ENCODE results near the gene SLFNL1. TPM values are rescaled to one million over a fixed set of nuclear protein-coding genes. Genes with fewer than 3 reads are reported as not detected.

Gene SLFNL1
- total and polyA plus RNA-seq, 8 donors = 0.79 to 4.9 (median 1.0) TPM

DNA sequence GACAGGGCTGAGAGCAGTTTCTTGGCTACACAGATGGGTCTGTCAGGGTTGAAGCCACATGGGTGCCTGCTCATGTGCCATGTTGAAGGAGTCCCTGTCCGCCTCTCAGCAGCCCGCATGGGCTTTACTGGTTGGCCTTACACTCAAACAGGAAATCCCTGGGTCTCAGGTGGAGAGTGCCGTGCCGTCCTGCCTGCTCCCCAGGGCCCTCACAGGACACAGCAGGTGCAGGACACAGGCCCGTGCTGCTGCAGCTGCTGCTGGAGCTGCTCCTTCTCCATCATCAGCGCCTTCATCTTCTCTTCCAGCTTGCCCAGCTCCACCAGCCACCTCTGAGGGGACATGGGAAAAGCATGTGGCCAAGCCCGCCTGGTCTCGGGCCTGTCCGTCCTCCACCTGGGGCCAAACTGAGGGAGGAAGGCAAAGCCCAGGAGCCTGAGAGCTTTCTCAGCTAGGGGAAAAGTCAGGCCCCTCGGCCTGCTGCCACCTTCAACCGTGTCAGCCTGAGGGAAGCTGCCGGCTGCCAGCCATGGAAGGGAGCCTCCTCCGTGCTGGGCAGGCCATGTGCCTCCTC lies 5.5 kb downstream of the SLFNL1 start:
- Histone ChIP-seq H3K4me3 (no peak overlapping the region), H3K27ac (no peak overlapping the region), H3K27me3 (no peaks in the 10 kb centered on the region), H3K36me3 (peaks cover 1 to 65% of the 10 kb centered on the region in 2 donors), H3K4me1 (peaks cover 0 to 19% of the 10 kb centered on the region in 2 donors), H3K9me3 (no peaks in the 10 kb centered on the region)
- TF ChIP-seq, protein P1, sequence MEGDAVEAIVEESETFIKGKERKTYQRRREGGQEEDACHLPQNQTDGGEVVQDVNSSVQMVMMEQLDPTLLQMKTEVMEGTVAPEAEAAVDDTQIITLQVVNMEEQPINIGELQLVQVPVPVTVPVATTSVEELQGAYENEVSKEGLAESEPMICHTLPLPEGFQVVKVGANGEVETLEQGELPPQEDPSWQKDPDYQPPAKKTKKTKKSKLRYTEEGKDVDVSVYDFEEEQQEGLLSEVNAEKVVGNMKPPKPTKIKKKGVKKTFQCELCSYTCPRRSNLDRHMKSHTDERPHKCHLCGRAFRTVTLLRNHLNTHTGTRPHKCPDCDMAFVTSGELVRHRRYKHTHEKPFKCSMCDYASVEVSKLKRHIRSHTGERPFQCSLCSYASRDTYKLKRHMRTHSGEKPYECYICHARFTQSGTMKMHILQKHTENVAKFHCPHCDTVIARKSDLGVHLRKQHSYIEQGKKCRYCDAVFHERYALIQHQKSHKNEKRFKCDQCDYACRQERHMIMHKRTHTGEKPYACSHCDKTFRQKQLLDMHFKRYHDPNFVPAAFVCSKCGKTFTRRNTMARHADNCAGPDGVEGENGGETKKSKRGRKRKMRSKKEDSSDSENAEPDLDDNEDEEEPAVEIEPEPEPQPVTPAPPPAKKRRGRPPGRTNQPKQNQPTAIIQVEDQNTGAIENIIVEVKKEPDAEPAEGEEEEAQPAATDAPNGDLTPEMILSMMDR (IDR thresholded peaks at IDR 0.05) = no peak
- ATAC-seq (no peak), DNase-seq (no peak)
- intact Hi-C loops (cut with DNase I) = no loop called here

DNA sequence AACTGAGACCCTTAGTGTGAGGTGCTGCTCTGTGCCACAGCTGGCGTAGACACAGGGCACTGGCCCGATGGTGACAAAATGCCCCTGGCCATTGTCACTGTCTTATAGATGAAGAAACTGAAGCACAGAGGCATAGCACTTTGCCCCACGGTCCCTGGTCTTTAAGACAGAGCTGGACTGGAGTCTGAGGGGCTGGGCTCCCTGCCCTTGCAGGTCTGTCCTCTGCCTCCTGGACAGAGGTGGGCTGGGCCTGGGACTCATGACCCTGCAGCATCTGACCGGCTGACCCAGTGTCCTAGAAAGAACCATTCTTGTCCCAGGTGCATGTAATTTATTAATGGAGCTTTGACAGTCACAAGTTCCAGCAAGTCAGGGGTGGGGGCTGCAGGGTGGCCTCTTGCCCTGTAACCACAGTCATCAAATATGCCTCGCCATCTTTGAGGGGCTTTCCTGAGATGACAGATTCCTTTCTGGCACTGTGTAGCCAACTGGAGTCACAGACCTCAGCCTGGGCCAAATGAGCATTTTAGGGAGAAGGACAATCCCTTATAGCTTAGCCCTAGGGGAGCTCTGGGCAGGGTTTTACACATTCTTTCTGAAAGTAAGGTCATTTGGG lies 6.1 kb downstream of the SLFNL1 start:
- DNase-seq (no peak), ATAC-seq (no peak)
- TF ChIP-seq, protein P1 (IDR thresholded peaks at IDR 0.05) = no peak
- Histone ChIP-seq H3K36me3 (peaks cover 3 to 71% of the 10 kb centered on the region in 2 donors), H3K27ac (no peak overlapping the region), H3K4me3 (no peak overlapping the region), H3K27me3 (no peaks in the 10 kb centered on the region), H3K9me3 (no peaks in the 10 kb centered on the region), H3K4me1 (peaks cover 0 to 19% of the 10 kb centered on the region in 2 donors)
- intact Hi-C loops (cut with DNase I) = no loop called here

GRCh38 chr1:41014871-41015270 lies 6.7 kb downstream of the SLFNL1 start:
- H3K9me3 ChIP-seq = no peaks in the 10 kb centered on the region
- no peak for ATAC-seq
- no peak overlapping the region for H3K27ac ChIP-seq
- no peaks in the 10 kb centered on the region for H3K27me3 ChIP-seq
- intact Hi-C loops (cut with DNase I) = no loop called here
- H3K36me3 ChIP-seq = peaks cover 3 to 76% of the 10 kb centered on the region in 2 donors
- peaks cover 0 to 19% of the 10 kb centered on the region in 2 donors for H3K4me1 ChIP-seq
- no peak overlapping the region for H3K4me3 ChIP-seq
- TF ChIP-seq, protein P1 (IDR thresholded peaks at IDR 0.05) = no peak
- no peak for DNase-seq

- Histone ChIP-seq H3K9me3 (no peaks in the 10 kb centered on the region), H3K4me1 (peaks cover 0 to 19% of the 10 kb centered on the region in 2 donors), H3K36me3 (peaks cover 3 to 87% of the 10 kb centered on the region in 2 donors), H3K27me3 (no peaks in the 10 kb centered on the region), H3K27ac (peak overlapping the region in 1 of 2 donors; percentile 66), H3K4me3 (no peak overlapping the region)
- TF ChIP-seq, protein P1 (IDR thresholded peaks at IDR 0.05) = no peak
- DNase-seq = peak in 1 of 4 donors; percentile 13
- peak; percentile 66 for ATAC-seq
- intact Hi-C loops (cut with DNase I) = no loop called here
These were observed 7.7 kb downstream of the SLFNL1 start for GRCh38 chr1:41013796-41014195.

DNA sequence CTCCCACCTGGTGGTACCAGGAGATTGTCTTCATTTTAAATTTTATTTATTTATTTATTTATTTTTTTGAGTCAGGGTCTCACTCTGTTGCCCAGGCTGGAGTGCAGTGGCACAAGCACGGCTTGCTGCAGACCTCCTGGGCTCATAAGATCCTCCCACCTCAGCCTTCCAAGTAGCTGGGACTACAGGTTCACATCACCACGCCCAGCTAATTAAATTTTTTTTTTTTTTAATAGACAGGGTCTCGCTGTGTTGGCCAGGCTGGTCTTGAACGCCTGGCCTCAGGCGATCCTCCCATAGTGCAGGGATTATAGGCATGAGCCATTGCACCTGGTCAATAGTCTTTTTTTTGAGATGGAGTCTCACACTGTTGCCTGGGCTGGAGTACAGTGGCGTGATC lies 8.5 kb downstream of the SLFNL1 start:
- DNase-seq (no peak), ATAC-seq (no peak)
- Histone ChIP-seq H3K4me1 (peaks cover 0 to 19% of the 10 kb centered on the region in 2 donors), H3K4me3 (no peak overlapping the region), H3K9me3 (no peaks in the 10 kb centered on the region), H3K36me3 (peaks cover 3 to 90% of the 10 kb centered on the region in 2 donors), H3K27me3 (no peaks in the 10 kb centered on the region), H3K27ac (peak overlapping the region in 1 of 2 donors; percentile 66)
- intact Hi-C loops (cut with DNase I) = no loop called here
- TF ChIP-seq, protein P1 (IDR thresholded peaks at IDR 0.05) = no peak
